Measurements from ENCODE around the gene IQCC.

GRCh38 chr1:32181065-32181464 lies 24.4 kb upstream of the IQCC start:
- TF ChIP-seq, protein P1, sequence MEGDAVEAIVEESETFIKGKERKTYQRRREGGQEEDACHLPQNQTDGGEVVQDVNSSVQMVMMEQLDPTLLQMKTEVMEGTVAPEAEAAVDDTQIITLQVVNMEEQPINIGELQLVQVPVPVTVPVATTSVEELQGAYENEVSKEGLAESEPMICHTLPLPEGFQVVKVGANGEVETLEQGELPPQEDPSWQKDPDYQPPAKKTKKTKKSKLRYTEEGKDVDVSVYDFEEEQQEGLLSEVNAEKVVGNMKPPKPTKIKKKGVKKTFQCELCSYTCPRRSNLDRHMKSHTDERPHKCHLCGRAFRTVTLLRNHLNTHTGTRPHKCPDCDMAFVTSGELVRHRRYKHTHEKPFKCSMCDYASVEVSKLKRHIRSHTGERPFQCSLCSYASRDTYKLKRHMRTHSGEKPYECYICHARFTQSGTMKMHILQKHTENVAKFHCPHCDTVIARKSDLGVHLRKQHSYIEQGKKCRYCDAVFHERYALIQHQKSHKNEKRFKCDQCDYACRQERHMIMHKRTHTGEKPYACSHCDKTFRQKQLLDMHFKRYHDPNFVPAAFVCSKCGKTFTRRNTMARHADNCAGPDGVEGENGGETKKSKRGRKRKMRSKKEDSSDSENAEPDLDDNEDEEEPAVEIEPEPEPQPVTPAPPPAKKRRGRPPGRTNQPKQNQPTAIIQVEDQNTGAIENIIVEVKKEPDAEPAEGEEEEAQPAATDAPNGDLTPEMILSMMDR (optimal IDR thresholded peaks at IDR 0.05 in 1 of 3, IDR thresholded peaks at IDR 0.05 in 1 of 3, conservative IDR thresholded peaks at IDR 0.05 in 1 of 3; ENCODE audit: extremely low read depth in 1 of 3, insufficient read depth in 2 of 3, low read length in 3 of 3) = no peak
- TF ChIP-seq EZH2 (IDR thresholded peaks at IDR 0.05; ENCODE audit: low read length) = no peak

Measured in keratinocyte (primary cell).